HL-60 (cell line): Measurements from ENCODE around the gene TMPRSS4.

Experiments used
- DNase-seq, 2 experiments: peaks; one replicate each; pipeline ENCODE4 v3.0.0-alpha.2; 2010 to 2020; ENCODE audit warnings: low read depth in 1 of 2, low spot score in 1 of 2
- H3K27ac ChIP-seq: fragments of 250-450 bp; sonication (Bioruptor Pico); replicated peaks from 2 replicates; pipeline ENCODE4 v1.5.1; 2020; ENCODE audit warnings: mild to moderate bottlenecking, moderate library complexity
- H3K27me3 ChIP-seq: fragments of 250-450 bp; sonication (Bioruptor Pico); 2 replicates; pipeline ENCODE4 v1.5.1; 2021; ENCODE audit warnings: mild to moderate bottlenecking, moderate library complexity; ENCODE audit not compliant: insufficient read depth, poor library complexity, severe bottlenecking
- H3K4me3 ChIP-seq: replicated peaks from 2 replicates; pipeline ENCODE4 v1.5.1; 2011; ENCODE audit warnings: mild to moderate bottlenecking, control low read depth, low read length; ENCODE audit not compliant: insufficient read depth
- GABPA ChIP-seq: IDR thresholded peaks from 2 replicates; pipeline ENCODE4 v1.6.1; 2012; ENCODE audit warnings: low read depth
- POLR2AphosphoS5 ChIP-seq: IDR thresholded peaks from 2 replicates; pipeline ENCODE4 v1.6.1; 2012; ENCODE audit warnings: low read depth
- SPI1 ChIP-seq: IDR thresholded peaks from 2 replicates; pipeline ENCODE4 v1.6.1; 2012; ENCODE audit warnings: low read depth, mild to moderate bottlenecking, borderline replicate concordance
- TF ChIP-seq, protein P1 (sequence below): IDR thresholded peaks from one replicate; pipeline ENCODE4 v1.5.1; 2011; ENCODE audit warnings: low read length, control low read depth, inconsistent platforms; ENCODE audit not compliant: insufficient read depth
- TF ChIP-seq, protein P2 (sequence below): IDR thresholded peaks from 2 replicates; pipeline ENCODE4 v1.6.1; 2012; ENCODE audit warnings: low read depth; ENCODE audit not compliant: insufficient replicate concordance

The TMPRSS4 gene

DNA sequence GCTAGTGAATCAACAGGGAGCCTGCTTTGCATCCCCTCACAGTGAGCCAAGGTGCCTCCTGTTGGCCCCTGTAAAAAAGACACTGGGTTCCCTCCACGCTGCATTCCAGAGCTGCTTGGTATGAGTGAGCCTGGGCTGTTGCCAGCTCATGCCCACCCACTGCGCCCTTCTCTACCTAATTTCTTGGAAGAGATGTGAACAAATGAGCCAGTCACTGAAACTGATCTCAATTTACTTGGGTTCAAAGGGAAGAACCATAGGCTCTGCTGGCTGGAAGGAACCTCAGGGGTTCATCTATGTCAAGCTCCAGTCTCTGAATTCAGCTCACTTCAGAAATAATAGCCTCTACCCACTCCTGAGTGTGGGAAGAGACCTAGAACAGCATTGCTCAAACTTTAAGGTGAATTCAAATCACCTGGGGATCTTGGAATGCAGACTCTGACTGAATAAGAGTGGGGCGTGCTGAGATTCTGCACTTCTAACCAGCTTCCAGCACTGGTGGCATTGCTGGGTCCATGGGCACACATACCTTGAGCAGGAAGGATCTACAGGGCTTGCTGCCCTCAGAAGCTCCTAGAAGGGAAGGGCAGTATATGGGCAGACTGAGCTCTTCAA, 5.4 kb upstream of the TMPRSS4 start:
- Histone ChIP-seq H3K27ac (no peak overlapping the region), H3K4me3 (no peak overlapping the region), H3K27me3 (no peaks in the 10 kb centered on the region)
- TF ChIP-seq, protein P1, sequence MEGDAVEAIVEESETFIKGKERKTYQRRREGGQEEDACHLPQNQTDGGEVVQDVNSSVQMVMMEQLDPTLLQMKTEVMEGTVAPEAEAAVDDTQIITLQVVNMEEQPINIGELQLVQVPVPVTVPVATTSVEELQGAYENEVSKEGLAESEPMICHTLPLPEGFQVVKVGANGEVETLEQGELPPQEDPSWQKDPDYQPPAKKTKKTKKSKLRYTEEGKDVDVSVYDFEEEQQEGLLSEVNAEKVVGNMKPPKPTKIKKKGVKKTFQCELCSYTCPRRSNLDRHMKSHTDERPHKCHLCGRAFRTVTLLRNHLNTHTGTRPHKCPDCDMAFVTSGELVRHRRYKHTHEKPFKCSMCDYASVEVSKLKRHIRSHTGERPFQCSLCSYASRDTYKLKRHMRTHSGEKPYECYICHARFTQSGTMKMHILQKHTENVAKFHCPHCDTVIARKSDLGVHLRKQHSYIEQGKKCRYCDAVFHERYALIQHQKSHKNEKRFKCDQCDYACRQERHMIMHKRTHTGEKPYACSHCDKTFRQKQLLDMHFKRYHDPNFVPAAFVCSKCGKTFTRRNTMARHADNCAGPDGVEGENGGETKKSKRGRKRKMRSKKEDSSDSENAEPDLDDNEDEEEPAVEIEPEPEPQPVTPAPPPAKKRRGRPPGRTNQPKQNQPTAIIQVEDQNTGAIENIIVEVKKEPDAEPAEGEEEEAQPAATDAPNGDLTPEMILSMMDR: no peak
- TF ChIP-seq, protein P2, sequence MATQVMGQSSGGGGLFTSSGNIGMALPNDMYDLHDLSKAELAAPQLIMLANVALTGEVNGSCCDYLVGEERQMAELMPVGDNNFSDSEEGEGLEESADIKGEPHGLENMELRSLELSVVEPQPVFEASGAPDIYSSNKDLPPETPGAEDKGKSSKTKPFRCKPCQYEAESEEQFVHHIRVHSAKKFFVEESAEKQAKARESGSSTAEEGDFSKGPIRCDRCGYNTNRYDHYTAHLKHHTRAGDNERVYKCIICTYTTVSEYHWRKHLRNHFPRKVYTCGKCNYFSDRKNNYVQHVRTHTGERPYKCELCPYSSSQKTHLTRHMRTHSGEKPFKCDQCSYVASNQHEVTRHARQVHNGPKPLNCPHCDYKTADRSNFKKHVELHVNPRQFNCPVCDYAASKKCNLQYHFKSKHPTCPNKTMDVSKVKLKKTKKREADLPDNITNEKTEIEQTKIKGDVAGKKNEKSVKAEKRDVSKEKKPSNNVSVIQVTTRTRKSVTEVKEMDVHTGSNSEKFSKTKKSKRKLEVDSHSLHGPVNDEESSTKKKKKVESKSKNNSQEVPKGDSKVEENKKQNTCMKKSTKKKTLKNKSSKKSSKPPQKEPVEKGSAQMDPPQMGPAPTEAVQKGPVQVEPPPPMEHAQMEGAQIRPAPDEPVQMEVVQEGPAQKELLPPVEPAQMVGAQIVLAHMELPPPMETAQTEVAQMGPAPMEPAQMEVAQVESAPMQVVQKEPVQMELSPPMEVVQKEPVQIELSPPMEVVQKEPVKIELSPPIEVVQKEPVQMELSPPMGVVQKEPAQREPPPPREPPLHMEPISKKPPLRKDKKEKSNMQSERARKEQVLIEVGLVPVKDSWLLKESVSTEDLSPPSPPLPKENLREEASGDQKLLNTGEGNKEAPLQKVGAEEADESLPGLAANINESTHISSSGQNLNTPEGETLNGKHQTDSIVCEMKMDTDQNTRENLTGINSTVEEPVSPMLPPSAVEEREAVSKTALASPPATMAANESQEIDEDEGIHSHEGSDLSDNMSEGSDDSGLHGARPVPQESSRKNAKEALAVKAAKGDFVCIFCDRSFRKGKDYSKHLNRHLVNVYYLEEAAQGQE: no peak
- no peak for TF ChIP-seq SPI1
- TF ChIP-seq GABPA: no peak
- TF ChIP-seq POLR2AphosphoS5: no peak
- no peak for DNase-seq

DNA sequence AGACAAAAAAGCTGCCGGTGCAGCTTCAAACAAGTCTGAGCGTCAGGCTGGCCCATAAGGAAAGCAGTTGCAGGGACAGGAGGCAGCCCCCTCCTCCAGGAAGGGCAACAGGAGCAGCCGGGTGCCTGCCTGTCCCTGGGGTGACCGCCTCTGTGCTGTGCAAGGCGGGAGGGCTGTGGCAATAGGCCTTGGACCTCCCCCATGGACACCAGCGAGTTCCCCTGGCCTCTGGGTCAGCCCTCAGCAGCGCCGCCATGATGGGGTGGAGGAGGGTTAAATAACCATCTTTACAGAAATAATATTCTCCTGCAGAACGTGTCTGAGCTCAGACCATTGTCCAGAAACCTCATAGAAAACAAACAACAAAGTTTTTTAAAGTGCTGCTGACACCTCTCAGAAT, 3.3 kb upstream of the TMPRSS4 start:
- Histone ChIP-seq H3K4me3 (no peak overlapping the region), H3K27me3 (no peaks in the 10 kb centered on the region), H3K27ac (no peak overlapping the region)
- TF ChIP-seq POLR2AphosphoS5 (no peak), SPI1 (no peak), GABPA (no peak)
- TF ChIP-seq, protein P1: no peak
- TF ChIP-seq, protein P2: no peak
- DNase-seq: no peak

DNA sequence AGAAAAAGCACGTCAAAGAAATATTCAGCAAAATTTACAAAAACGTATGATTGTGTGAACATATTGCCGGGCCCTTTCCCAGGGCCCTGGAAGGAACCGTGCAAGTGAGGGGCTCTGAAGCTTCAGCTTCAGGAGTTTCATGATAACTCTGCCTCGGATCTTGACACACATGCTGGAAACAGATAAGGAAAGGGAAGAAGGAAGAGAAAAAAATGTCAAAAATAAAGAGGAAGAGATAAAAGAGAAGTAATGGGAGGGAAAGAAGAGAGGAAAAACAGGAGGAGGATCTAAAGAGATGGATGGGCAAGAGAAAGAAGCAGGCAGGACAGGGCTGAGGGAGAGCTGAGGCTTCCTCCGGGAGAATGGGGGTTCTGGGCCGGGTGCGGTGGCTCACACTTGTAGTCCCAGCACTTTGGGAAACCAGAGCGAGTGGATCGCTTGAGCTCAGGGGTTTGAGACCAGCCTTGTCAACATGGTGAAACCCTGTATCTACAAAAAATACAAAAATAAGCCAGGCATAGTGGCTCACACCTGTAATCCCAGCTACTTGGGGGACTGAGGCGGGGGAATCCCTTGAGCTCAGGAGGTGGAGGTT, 2.7 kb upstream of the TMPRSS4 start:
- Histone ChIP-seq H3K4me3 (no peak overlapping the region), H3K27me3 (no peaks in the 10 kb centered on the region), H3K27ac (no peak overlapping the region)
- DNase-seq: no peak
- TF ChIP-seq, protein P1: no peak
- TF ChIP-seq GABPA (no peak), SPI1 (no peak; the same call in 1 of the 2 replicates)

DNA sequence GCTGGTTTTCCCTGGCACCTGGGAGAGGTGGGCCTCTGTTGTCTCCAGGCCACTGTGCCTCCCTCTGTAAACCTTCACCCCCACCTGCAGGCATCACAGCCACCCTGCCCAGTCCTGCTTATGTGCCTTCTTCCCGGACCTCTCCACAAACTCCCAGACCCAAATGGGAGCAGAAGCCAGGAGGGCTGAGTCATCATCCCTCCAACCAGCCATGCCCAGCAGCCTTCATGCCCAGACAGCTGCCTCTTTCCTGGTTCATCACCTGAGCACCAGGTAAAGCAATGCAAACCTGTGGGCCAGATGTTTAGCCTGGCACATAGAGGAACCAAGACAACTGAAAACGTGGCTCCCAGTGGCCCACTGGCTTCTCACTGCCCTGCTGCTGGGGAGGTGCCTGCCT, 2.1 kb upstream of the TMPRSS4 start:
- Histone ChIP-seq H3K27me3 (no peaks in the 10 kb centered on the region), H3K27ac (no peak overlapping the region), H3K4me3 (no peak overlapping the region)
- TF ChIP-seq SPI1: no peak
- TF ChIP-seq, protein P1: no peak
- TF ChIP-seq GABPA: no peak
- no peak for TF ChIP-seq POLR2AphosphoS5
- TF ChIP-seq, protein P2: no peak
- no peak for DNase-seq
